ENCODE measurements around the gene GRK4.
"Not testable (repeated sequence)": the region's sequence is repeated elsewhere in the genome, so short reads cannot be mapped to it uniquely, and the experiment has no call there.

GRK4 gene

DNA sequence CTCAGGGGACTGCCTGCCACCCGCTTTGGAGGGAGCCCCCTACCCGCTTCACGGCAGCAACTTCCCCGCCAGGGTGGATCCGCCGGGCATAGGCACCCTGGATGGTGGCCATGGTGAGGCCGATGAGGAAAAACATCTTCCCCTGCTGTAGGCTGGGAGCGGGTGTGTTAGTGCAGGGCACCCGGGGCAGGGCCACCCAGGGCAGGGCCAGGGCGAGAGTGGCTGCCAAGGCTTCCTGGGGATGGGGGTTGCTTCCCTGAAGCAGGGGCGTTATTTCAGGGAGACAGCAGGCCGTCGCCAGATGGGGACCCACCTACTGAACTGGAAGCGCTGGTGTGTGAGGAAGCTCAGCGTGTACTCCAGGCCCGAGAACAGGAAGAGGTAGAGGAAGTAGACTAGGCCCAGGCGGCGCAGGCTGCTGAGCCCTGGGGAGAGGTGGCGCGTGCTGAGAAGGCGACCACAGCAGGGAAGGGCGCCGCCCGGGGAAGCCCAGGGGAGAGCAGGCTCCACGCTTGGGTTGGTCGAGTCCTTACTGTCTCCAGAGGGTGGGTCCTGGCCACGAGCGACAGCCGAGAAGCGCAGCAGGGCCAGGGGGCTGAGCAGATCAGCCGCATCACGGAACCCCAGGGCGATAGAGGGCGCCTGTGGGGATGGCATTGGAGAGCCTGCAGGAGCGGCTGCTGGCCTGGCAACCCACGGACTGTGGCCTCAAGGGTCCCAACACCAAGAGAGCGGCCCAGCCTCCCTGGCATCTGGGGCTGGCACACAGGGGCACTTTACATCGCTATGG, 31.7 kb upstream of the GRK4 start:
- no peak for DNase-seq

GRCh38 chr4:2932321-2932950, 30.9 kb upstream of the GRK4 start:
- DNase-seq, result no peak

DNA sequence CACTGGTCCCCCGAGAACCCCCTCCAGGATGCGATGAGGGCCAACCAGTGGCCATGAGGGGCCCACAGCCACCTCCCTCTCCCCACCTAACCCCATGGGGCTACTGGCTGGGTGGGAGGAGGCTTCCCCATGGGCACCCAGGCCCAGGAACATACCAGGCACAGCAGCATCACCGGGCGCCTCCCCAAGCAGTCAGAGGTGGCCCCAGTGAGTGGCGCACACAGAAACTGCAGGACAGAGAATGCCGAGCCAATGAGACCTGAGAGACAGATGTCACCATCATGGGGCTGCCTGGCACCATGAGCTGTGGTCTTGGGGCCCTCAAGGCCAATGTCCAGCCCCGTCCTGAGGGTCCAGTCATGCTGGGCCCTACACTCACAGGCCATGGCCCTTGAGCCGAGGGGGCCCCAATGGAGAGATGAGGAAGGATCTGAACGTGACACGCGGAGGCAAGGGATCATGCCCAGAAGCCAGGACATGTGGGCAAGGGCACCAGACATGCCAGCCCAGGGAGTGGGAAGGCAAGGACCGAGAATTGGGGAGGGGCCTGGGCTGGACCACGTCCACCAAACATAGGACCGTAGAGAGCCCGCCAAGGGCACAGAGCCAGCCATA, 30.3 kb upstream of the GRK4 start:
- no peak for DNase-seq

DNA sequence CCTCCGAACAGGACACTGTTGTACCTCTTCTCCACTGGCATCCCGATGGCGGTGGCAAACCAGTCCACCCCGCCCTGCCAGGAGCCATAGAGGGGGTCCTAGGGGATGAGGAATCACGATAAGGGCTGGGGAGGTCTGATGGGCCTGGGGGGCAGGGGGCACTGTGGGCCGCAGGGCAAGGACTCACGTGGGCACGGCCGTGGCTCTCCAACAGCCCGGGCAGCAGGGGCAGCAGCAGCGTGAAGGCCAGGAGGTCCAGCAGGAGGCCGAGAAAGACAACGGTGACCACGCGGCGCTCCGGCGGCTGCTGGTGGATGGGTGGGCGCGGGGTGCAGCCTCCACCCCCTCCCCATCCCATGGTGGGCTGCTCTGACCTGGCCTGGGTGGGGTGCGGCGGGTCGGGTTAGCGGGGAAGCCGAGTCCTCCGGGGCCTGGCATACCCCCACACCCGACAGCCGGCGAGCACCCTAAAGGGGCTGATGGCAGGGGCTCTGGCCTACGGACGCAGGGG, 29.8 kb upstream of the GRK4 start:
- no peak for DNase-seq

- peak; percentile 37 for DNase-seq
Observed at GRCh38 chr4:2934077-2934812, 29.1 kb upstream of the GRK4 start.

- DNase-seq, result peak; percentile 90
Observed at GRCh38 chr4:2934813-2935761, 28.3 kb upstream of the GRK4 start.

GRCh38 chr4:2935762-2936743, 27.3 kb upstream of the GRK4 start:
- no peak for DNase-seq

DNA sequence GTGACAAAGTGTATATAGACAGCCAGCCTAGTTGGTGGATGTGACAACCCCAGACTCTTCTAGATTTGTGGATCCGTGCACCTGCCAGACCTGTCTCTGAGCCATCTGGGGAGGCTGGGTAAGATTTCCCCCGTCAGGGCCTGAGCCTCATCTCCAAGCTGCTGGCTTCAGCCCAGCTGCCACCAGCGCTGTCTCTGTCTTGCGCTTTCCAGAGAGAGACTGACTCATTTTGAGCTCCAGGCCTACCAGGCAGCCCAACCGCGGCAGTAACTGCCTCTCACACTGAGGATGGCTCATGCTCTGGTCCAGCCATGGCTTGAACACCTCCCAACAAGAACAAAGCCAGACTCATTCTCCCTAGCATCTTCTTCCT, 26.6 kb upstream of the GRK4 start:
- no peak for DNase-seq

GRCh38 chr4:2937146-2937857, 26.1 kb upstream of the GRK4 start:
- DNase-seq, result no peak

- no peak for DNase-seq
Observed at GRCh38 chr4:2937986-2938385, 25.4 kb upstream of the GRK4 start.

GRCh38 chr4:2938411-2938810, 25.0 kb upstream of the GRK4 start:
- not testable (repeated sequence) for DNase-seq

DNA sequence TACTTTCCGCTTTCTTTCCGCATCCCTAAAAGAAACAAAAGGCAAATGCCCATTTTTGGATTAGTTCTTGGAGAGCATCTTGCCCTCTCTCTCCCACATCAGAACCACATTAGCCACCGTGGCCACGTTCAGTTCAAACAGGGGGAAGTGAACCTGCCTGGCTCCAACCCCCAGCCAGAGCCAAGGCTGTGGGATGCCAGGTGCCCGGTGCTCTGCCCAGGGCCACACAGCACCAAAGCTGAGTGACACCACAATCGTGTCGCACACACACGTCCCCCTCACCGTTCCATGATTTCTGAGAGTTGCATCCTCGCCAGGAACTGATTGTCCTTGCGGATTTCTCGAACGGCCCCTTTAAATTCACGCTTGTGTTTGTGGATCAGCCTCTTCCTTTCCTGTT, 24.5 kb upstream of the GRK4 start:
- DNase-seq, result no peak

GRCh38 chr4:2939383-2940243, 23.8 kb upstream of the GRK4 start:
- no peak for DNase-seq

DNA sequence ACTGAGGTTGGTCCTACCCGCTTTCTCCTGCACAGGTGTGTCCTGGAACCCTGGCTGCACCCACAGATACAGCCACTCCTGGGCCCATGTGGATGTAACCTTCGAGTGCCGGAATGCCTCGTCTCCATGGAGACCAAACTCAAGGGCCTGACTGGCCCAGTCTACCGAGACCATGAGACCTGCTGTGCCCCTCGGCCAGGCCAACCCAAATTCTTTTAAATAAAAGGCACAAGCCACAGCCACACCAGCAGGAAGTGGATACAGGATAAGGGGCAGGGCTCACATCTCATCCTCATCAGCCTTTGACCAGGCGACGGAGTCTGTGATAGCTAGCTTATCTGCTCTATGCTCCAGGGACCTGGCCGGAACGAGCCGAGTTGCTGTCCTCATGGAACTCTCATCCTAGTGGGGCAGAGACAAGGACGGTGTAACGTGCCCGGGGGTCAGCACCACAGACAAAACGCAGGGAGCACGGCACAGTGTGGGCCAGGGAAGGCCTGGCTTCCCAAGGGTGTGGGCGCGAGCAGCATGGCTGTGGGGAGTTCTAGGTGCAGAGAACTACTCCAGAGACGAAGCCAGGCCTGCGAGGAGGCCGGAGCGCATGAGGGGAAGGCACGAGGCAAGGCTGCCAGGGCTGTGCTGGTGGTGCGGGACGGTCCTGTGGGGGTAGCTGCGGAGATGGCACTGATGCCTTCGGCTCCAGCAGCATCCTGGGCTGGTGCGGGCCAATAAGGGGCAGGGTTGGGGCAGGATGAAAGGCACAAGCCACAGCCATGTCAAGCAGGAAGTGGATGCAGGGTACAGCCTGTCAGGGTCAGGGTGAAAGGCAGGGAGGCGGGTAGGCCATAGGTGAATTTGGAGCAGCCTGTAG, 22.9 kb upstream of the GRK4 start:
- DNase-seq, result no peak

DNA sequence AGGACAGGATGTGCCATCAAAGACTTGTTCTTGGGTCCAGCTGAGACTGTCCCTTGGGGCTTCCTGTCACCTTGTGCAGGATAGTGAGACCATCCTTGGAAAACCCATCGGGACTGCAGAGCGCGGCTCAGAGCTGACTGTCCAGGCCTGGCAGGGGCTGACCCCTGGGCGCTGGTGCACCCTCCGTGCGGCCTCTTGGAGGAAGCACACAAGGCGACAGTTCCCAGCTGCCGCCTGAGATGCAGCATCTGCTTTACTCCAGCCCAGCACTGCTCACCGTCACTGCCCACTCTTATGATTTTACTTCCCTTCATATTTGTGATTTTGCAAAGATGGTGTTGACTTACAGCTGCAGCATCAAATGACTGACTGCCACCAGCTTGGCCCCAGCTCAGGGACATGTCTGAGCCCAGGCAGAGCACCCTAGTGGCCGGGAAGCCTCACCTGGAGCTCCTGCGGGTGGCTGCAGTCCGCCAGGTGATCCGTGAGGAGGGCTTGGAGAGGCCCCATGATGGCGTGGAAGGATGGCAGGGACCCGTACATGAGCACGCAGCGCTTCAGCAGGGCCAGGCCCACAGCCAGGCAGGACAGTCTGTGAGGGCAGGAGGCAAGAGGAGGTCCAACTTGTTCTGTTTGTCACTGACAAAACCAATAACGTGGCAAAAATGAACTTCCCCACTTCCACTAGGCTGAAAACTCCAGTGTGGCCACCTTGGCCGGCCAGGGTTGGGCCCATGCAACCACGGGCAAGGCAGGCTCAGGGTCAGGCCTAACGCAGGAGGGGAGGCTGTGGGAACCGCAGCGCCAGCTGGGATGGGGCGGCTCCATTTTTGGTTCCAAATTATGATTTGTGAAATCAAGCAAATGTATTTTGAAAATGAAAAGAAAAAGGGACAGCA, 22.0 kb upstream of the GRK4 start:
- DNase-seq, result no peak

- DNase-seq, result no peak
Observed at GRCh38 chr4:2942037-2942531, 21.3 kb upstream of the GRK4 start.
